CD4-positive, alpha-beta T cell treated with Interleukin-10 for 1 hour (primary cell): ENCODE results near the gene ZNF787.
"Not testable (repeated sequence)": the region's sequence is repeated elsewhere in the genome, so short reads cannot be mapped to it uniquely, and the experiment has no call there.

Source experiments
- DNase-seq: peaks from one replicate; pipeline ENCODE4 v3.0.0-alpha.2; 2020

The ZNF787 gene

DNA sequence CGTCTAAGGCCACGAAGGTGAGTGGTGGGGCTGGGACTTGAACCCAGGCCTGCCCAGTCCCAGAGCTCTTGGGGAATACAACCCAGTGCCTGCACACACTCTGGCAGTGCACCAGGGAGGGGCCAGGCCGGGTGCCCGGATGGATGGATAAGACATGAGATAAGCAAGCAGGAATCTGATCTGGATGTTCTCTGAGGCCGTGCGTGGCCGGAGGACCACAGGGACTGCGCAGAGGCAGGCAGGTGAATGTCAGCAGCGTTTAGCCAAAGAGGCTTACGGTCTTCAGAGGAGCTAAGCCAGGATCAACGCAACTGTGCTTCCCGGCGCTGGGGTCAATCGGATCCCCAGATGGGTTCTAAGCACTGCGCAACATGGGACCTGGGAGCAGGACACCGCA lies 1.5 kb downstream of the ZNF787 start:
- no peak for DNase-seq

DNA sequence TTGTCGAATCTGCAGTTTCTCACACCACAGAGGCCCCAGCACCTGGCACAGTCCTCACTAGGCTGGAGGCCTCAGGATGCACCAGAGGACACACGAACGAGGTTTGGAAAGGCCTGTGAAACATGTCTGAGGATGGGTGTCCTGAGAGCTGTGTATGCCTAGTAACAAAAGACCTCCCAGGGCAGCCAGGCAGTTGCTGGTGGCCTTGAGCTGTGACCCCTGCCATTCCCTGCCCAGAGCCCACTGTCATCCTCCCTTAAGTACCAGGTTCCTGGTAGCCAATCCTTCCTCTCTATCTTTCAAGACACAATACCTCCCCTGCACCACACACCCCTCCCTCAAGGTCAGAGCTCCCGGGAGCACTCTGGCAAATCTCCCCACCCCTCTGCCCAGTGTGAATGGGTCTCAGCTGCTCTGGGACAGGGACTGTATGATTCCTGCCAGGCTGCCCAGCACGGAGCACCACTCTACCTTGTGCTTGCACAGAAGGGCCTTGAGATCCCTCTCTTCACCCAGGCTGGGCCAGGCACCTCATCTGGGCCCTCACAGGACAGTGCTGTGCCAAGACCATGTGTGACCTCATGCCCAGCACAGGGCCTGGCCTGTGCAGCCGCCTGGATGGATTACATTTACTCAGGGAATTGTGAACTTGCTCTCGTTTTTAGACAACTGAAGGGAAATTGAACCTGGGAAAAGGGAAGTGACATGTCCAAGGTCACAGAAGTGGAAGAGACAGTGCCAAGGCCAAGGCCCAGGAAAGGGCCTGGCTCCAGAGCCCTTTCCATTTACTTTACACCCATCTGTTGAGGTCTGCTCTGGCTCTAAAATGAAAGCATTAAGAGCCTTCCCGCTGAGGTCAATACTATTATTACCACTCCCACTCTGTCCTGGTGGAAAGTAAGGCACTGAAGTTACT lies 2.2 kb downstream of the ZNF787 start:
- no peak for DNase-seq

DNA sequence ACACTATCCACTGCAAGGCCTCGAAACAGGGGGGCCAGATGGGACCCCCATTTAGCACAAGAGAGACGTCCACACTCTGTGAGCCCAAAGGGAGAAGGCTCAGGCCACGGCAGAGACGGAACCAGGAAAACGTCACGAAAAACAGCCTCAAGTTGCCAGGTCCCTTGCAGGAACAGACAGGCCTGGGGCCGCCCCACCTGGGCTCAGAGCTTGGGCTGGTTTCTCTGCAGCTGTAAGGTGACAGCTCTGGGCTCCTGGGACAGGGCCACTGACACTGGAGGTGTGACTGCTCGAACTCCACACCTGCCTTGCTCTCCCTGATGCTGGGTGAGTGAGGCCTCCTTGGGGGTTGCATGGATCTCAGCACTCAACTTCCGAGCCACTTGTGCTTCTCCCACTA lies 3.2 kb downstream of the ZNF787 start:
- no peak for DNase-seq

DNA sequence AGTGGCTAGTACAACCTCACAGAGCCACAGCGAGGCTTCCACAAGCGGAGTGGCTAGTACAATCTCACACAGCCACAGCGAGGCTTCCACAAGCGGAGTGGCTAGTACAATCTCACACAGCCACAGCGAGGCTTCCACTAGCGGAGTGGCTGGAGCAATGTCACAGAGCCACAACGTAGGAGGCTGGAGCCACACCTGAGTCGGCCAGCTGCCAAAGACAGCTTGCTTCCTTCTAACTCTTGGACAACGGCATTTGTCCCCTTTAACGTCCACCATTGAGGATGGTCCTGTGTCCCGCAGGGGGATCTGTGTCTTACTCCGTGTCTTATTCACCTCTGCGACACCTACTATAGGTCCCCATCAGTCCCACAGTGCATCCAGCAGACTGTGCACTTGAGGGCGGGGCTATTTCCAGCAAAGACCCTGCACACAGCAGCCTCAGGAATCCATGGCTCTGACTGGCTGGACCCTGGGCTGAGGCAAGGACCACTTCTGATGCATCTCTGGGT lies 3.7 kb downstream of the ZNF787 start:
- DNase-seq, result no peak

DNA sequence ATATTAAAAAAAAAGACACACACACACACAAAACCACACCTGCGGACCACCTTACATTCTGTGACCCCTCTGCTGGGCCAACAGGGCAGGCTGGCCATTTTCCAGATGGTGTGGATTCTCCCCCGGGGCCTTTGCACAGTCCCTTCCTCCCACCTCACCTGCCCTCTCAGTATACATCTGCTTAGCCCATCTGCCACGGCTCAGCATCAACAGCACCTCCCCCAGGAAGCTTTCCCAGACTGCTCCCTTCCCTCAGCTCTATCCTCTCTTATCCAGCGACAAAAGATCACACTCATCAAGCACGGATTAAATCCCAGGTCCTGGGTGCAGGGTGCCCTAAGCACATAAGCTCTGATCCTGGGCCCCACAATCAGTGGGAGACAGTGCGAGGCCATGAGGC lies 4.5 kb downstream of the ZNF787 start:
- no peak for DNase-seq

DNA sequence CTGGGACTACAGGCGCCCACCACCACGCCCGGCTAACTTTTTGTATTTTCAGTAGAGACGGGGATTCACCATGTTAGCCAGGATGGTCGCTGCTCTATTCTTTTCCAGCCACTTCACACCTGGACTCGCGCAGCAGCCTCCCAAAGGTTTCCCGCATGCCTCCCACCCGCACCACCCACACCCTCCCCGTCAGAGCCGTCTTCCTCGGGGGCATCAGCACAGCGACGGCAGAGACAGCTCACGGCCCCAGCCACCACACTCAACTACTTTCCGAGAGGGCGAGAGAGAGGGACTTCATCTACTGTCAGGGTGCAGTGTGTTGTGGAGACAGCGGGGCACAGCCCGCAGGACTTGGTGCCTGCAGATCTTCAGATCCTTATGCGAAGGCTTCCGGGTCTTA lies 5.6 kb downstream of the ZNF787 start:
- no peak for DNase-seq

DNA sequence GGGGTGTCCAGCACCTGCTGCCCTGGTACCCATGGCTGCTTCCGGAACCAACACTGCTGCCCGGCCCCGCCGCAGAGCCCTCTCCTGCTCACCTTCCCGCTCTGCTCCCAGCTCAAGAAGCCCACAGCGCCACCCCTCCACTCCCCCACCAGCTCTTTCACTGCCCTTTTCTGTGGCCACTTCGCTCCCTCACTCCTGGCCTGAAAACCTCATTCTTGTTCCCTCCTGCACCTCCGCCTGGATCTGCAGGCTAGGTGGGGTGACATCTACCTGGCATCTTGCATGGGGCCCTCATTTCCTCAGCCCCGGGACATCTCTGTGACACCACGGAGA lies 6.4 kb downstream of the ZNF787 start:
- no peak for DNase-seq

DNA sequence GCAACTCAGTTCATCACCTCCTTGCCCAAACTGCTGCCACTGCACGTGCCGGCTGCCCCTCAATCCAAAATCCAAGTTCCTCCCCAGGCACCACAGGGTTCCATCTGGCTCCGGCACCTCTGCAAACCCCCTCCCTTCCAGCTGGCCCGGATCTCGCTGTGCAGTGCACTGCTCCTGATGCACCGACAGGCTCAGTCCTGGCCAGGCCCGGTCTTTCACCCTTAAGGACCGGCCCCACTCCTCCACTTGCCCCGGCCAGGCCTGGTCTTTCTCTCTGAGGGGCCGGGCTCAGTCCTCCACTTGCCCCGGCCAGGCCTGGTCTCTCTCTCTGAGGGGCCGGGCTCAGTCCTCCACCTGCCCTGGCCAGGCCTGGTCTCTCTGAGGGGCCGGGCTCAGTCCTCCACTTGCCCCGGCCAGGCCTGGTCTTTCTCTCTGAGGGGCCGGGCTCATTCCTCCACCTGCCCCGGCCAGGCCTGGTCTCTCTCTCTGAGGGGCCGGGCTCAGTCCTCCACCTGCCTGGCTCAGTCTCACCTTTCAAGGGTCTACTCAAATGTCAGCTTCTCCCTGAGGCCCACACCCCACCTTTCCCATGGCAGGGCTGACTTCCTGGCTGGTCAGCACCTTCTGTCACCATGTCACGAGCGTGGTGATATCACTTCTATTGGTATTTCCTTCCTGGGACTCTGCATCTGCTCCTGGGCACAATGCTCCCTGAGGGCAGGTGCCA lies 6.9 kb downstream of the ZNF787 start:
- DNase-seq, result no peak

DNA sequence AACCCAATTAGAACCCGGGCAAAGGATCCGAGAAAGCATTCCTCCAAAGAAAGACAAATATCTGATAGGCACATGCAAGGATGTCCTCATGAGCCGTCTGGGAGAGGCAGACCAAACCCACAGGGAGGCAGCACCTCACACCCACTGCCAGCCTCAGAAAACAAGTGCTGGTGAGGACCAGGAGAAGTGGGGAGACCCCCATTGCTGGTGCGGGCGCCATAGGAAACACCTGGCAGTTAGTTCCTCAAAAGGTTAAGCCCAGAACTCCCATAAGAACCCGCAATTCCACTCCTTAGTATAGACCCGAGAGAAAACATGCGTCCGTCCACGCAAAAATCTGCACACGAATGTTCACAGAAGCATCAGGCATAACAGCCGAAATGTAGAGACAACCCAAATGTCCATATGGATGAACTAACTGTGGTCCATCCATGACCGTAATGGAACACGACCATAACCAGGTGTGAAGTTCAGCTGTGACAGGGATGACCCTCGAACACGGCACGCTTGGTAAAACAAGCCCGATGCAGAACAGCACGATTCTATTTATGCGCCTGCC lies 7.9 kb downstream of the ZNF787 start:
- no peak for DNase-seq

DNA sequence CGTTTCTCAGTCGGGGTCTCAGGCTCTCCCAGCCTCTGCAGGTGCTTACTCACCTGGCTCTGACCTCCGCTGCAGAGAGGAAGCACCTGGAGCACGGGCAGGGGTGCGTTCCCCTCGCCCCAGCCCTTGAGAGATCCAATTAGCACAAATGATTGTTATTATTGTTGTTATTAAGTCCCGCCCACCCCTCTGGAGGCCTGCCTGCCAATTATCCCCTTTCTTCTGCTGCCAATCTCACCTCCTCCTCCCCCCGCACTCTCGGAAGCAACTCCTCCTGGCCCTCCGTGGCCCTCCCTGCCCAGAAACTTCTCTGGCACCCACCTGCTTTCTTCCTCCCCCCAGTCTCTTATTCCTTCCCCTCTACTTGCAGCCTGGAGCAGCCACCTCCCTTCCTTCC lies 8.8 kb downstream of the ZNF787 start:
- DNase-seq, result no peak

DNA sequence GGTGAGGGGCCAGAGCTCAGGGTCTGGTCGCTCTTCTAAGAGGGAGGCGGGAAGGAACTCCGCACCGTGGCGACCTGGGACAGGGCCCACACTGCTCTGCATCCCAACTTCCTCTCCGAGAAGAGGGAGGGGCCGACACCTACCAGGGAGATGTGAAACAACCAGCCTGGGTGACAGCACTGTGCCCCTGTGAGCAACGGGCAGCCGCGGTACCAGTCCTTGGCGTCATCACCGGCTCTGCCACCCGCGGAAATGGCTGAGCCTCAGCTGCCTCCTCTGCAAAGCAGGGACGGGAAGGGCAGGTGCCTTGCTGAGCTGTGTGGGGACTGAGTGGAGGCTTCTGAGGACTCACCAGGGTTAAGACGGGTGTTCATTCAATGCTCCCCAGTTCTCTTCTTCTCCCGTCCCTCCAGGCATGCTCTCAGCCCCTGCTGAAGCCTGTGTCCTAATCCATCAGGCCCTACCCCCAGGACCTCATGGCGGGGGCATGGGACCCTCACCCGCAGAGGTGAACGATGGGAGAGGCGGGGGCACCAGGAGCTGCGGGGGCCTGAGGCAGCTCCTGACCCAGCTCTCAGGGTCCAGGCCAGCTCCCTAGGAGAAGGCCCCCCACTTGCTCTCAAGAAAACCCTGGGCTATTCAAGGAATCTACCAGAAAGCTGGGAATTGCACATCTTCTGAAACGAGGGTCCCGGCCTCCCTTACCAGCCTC lies 9.3 kb downstream of the ZNF787 start:
- DNase-seq, result peak; percentile 39

DNA sequence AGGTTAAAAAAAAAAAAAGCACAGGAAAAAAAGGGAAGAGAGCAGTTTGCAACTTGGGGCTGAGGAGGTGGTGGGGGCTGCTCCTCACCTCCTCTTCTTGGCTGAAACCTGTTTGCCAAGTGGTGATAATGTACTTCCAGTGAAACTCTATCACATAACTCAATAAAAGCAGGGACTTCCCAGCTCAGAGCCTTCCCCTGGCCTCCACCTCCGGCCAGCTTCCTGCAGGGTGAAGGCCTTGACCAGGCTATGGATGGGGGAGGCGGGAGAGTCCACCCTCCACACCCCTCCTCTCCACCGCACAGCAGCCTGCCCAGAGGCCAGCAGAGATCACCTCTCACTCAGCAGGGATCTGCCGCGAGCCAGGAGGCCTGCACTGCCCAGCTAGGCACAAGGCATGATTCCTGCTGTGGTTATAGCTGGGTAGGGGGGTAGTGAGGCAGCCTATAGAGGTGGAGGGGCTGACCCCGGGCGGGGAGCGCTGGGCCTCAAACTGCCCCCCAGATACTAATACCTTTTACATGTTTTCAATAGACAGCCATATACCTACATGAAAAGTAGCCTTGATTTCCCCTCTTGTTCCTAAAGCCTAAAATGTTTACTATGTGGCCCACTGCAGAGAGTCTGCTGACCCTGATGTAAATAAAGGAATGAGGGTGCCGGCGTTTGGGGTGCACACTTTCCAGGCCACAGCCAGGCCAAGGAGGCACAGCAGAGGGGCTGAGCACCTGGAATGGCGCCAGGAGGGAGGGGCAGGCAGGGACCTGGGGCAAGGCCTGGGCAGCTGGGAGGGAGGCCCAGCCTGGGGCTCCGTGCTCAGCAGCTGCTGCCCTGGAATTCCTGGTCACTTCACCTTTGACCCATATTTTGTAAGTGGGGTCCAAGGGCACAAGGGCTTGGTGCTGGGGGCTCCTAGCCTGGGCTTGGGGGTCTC lies 10.3 kb downstream of the ZNF787 start:
- DNase-seq, result no peak

DNA sequence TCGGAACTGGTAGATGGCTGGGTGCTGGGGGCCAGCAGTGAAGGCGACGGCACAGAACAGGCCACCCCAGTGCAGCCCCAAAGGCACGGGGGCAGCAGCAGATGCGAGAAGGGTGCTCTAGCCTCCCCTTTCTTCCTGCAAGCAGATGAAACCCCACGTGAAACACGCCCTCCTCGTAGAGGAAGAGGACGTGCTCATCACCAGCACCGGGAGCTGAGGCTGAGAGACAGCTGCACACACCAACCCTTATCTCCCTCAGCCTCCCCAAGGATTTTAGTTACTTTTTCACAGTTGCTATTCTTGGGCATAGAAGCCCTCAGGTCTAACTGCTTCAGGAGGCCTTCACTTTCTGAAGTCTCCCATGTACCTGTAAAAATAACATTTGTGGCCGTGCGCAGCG lies 11.9 kb downstream of the ZNF787 start:
- no peak for DNase-seq

DNA sequence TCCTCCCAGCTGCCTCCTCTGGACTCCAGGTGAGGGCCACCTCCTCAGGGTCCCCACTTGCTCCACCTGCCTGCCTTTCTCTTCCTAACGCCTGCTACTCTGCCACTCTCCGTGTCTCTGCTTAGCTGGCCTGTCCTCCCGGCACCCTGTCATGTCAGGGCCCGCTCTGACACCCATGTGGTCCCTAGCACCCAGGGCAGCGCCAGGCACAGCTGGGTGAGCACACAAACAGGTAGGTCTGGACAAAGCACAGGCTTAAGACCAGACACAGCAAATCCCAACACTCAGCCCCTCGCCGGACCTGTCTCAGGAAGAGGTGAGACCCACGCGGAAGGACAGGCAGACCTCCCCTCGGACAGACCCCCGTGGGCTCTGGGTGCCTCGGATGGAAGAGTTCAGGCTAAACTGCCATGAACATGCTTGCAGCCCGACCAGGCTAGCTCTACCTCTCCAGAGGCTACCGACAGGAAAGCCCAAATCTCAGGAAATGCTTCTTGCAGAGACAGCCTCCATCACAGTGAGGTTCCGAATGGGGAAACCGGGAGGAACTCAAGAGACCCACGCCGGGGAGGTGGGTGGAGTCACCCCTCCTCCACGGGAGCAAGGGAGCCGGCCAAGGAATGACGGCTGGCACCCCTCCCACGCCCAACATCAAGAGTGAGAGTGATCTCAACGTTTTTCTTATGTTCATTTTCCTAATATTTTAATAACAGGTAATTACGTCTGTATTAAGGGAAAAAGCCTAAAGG lies 12.5 kb downstream of the ZNF787 start:
- DNase-seq, result no peak

DNA sequence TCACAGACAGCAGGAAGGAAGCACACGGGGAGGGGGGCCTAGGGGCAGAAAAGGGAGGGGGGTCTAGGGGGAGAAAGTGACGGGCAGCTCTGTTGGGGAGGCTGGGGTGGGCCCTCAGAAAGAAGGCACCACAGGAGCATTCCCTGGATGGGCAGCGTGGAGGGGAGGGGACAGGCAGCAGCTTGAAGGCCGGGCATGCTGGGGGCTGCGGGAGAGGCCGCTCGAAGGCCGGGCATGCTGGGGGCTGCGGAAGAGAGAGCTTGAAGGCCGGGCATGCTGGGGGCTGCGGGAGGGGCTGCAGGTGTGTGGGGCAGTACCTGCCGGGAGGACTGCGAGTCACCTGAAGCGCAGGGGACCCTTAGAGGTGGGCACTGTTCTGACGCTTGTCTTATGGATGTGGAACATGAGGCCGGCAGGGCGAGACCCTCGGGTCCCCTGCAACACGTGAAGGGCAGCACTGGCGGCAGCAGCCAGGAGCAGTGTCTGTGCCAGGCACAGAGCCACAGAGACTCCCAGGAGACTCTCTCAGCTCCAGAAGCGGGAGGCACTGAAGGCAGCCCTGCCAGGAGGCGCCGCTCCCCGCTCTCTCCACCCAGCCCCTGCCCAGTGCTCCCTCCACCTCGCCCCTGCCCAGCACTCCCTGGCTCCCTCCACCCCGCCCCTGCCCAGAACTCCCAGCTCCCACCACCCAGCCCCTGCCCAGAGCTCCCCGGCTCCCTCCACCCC lies 13.3 kb downstream of the ZNF787 start:
- DNase-seq, result no peak

DNA sequence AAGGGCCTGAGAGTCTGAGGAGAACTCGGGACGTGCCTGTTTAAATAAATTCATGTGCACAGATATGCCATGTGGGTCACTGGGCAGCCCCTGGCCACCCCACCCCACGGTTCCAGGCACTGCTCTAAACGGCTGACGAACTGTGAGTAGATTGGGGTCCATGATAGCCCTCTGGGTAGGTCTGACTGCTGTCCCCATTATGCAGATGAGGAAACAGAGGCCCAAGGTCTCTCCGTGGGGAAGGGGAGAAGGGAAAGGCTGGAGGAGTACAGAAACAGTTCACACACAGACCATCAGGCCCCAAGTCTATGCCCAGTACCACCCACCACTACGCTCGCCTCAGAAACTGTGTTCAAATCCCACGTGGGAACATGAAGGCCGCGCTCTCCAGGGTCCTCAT lies 14.1 kb downstream of the ZNF787 start:
- no peak for DNase-seq

DNA sequence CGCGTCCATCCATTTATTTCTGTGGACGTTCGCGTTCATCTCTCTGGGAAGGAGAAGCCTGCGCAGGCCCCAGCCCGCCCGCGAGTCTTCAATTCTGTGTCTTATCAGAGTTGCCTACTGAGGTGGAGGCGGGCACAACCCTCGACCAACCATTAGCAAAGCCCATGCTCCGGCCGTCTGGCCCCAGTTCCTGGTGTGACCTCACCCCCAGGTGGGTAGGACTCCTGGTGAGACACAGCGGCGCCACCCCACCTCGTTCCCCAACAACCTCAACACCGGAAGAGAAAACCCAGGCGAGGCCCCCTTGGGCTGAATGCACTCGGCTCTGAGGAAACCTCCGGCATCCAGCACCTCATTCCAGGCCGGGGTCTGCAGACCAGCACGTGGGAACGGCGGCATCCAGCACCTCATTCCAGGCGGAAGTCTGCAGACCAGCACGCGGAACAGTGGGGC lies 14.7 kb downstream of the ZNF787 start:
- DNase-seq, result no peak

DNA sequence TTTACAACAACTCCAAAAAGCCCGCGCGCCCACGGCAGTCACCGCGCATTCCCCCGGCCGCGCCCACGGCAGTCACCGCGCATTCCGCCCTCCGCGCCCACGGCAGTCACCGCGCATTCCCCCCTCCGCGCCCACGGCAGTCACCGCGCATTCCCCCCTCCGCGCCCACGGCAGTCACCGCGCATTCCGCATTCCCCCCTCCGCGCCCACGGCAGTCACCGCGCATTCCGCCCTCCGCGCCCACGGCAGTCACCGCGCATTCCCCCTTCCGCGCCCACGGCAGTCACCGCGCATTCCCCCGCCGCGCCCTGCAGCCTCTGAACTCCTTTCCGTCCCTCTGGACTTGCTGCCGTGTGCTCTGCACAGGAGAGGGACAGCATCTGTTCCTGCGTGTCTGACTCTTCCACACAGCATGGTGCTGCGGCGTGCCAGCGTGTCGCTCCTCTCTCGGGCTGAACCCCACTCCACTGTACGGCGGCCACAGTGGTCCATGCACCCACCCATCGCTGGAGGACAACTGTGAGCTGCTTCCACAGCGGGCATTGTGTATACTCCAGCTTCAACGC lies 15.2 kb downstream of the ZNF787 start:
- not testable (repeated sequence) for DNase-seq

DNA sequence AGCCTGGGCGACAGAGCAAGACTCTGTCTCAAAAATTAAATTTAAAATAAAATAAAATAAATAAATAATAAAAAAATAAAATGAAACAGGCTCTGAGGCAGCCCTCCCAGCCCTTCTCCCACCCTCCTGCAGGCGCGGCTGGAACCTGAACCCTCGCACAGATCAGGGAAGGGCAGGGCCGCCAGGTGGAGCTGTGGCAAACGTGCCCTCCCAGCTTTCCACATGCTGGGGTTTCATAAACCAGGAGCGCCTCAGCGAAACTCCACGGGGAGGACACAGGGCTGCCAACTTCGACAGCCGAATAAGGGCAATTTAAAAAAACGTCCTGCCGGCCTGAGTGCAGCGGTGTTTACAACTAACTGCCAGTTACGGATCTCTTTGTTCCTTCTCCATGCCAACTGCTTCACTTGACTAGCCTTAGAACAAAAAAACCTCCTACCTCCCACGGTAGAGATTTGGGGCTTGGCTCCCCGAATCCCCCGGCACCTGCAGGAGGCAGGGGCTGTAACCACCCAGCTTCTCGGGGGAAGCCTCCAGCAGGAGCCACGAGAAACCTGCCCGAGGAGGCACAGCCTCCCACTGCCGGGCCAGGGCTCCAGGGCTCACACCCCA lies 15.9 kb downstream of the ZNF787 start:
- peak; percentile 49 for DNase-seq

DNA sequence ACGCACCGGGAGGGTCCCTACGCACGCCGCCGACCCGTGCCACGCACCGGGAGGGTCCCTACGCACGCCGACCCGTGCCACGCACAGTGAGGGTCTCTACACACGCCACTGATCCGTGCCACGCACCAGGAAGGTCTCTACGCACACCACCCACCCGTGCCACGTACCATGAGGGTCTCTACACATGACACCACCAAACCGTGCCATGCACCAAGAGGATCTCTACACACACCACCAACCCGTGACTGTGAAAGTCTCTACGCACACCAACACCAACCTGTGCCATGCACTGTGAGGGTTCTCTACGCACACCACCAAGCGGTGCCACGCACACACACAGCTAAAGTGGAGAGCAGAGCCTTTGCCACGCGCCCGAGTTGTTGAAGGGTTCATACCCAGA lies 16.7 kb downstream of the ZNF787 start:
- no peak for DNase-seq
